ENCODE measurements around the gene TPP2.

TPP2 gene

DNA sequence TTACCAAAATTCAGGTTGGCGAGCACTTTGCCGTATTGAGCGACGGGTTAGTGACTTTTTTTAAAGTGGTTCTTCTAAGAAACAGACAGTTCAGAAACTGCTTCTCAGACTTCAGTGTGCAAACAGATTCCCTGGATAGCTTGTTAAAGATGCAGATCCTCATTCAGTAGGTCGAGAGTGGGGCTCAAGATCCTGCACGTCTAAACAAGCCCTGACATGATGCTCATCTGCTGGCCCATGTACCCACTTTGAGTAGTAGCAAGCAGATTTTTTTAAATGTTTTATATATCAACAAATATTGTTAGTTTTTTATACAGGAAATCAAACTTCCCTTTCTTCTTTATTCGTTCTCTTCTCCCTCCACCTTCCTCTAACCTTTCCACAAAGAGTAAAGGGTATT, 90.7 kb downstream of the TPP2 start:
- H3K4me1 ChIP-seq (ENCODE audit: low read length): no peaks in the 10 kb centered on the region
- H3K9ac ChIP-seq (ENCODE audit: low read length): no peak overlapping the region
- TF ChIP-seq EZH2 (optimal IDR thresholded peaks at IDR 0.05; ENCODE audit: low read depth, low read length): no peak
- TF ChIP-seq EZH2phosphoT487 (IDR thresholded peaks at IDR 0.05; ENCODE audit: low read length): no peak
- TF ChIP-seq CTCF (IDR thresholded peaks at IDR 0.05; ENCODE audit: low read length): no peak
- H2AFZ ChIP-seq (ENCODE audit: low read length): no peak overlapping the region
- no peaks in the 10 kb centered on the region for H3K27me3 ChIP-seq (replicated peaks; ENCODE audit: insufficient read depth, low read length)
- H3K4me3 ChIP-seq (ENCODE audit: low read length): no peak overlapping the region
- no peaks in the 10 kb centered on the region for H3K79me2 ChIP-seq (ENCODE audit: low read length)
- H3F3A ChIP-seq (ENCODE audit: insufficient read depth, low read length): peaks cover 5% of the 10 kb centered on the region; the same call in 1 of the 2 replicates
- H3K36me3 ChIP-seq (replicated peaks; ENCODE audit: insufficient read depth, low read length): no peaks in the 10 kb centered on the region
- no peak for DNase-seq
- no peak overlapping the region for H3K27ac ChIP-seq (ENCODE audit: low read length)
- H3K9me2 ChIP-seq (replicated peaks; ENCODE audit: insufficient read depth, low read length): no peaks in the 10 kb centered on the region
- no peaks in the 10 kb centered on the region for H3K9me3 ChIP-seq (replicated peaks; ENCODE audit: insufficient read depth, low read length)
- H3K4me2 ChIP-seq (ENCODE audit: low read depth, low read length): no peak overlapping the region
- H4K20me1 ChIP-seq (ENCODE audit: insufficient read depth, low read length): no peaks in the 10 kb centered on the region

DNA sequence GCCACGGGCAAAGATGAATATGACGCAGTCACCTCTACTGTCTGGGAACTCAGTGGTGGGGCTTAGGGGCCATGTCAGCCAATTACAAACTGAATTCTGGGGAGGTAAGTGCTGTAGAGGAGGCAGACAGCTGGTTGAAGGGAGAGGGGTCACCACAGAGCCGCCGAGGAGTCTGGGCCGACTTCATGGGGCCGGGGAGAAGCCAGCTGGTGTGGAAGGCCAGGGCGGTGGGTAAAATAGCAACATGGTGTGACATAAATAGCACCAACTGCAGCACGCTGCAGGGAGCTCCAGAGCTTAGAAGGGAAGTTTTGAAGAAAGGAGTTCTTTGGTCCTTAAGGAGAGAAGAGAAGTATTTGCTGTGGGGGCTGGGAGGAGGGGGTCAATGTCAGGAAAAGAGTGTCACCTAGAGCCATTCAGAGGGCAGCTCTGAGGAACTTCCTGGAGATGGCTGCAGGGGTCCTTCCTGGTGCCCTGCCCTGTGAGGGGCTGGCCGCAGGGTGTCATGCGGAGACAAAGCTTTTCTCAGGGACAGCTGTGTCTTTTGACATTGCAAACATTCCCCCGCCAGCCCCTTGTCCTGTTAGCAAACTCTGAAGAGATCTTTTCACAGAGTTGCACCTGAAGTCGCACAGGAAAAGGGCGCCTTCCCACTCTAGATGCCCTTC, 91.7 kb downstream of the TPP2 start:
- Histone ChIP-seq H3K27me3 (replicated peaks; ENCODE audit: insufficient read depth, low read length) (no peaks in the 10 kb centered on the region), H3K36me3 (replicated peaks; ENCODE audit: insufficient read depth, low read length) (no peaks in the 10 kb centered on the region), H4K20me1 (ENCODE audit: insufficient read depth, low read length) (no peaks in the 10 kb centered on the region), H3K79me2 (ENCODE audit: low read length) (no peaks in the 10 kb centered on the region), H3K4me3 (ENCODE audit: low read length) (no peak overlapping the region), H3K9ac (ENCODE audit: low read length) (no peak overlapping the region), H3K9me3 (replicated peaks; ENCODE audit: insufficient read depth, low read length) (no peaks in the 10 kb centered on the region), H3K4me2 (ENCODE audit: low read depth, low read length) (no peak overlapping the region), H3K9me2 (replicated peaks; ENCODE audit: insufficient read depth, low read length) (no peaks in the 10 kb centered on the region), H2AFZ (ENCODE audit: low read length) (no peak overlapping the region), H3K27ac (ENCODE audit: low read length) (no peak overlapping the region), H3K4me1 (ENCODE audit: low read length) (no peaks in the 10 kb centered on the region), H3F3A (ENCODE audit: insufficient read depth, low read length) (peaks cover 5% of the 10 kb centered on the region; the same call in 1 of the 2 replicates)
- no peak for DNase-seq
- TF ChIP-seq EZH2phosphoT487 (IDR thresholded peaks at IDR 0.05; ENCODE audit: low read length) (no peak), CTCF (IDR thresholded peaks at IDR 0.05; ENCODE audit: low read length) (no peak), EZH2 (optimal IDR thresholded peaks at IDR 0.05; ENCODE audit: low read depth, low read length) (no peak)

DNA sequence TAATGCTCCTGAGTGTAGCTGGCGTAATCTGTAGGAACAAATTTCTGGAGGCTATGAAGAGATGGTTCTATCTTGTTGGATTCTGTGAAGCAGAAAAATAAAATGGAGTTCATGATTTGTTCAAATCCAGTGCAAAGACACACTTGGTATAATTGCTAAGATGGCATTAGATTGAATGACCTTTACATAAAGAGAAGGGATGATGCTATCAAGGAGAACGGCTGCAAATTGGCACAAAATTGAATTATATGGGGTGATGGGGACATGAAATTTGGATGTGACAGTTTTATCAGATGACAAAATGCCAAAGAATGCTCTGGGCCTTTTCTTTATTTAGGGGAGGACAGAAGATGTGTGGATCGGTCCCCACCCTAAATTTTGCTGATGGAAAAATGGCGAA, 94.1 kb downstream of the TPP2 start:
- DNase-seq: no peak
- Histone ChIP-seq H3K9me3 (replicated peaks; ENCODE audit: insufficient read depth, low read length) (no peaks in the 10 kb centered on the region), H3K79me2 (ENCODE audit: low read length) (no peaks in the 10 kb centered on the region), H3K36me3 (replicated peaks; ENCODE audit: insufficient read depth, low read length) (no peaks in the 10 kb centered on the region), H3K4me1 (ENCODE audit: low read length) (no peaks in the 10 kb centered on the region), H3K9ac (ENCODE audit: low read length) (no peak overlapping the region), H3F3A (ENCODE audit: insufficient read depth, low read length) (peaks cover 5% of the 10 kb centered on the region; the same call in 1 of the 2 replicates), H3K9me2 (replicated peaks; ENCODE audit: insufficient read depth, low read length) (no peaks in the 10 kb centered on the region), H4K20me1 (ENCODE audit: insufficient read depth, low read length) (no peaks in the 10 kb centered on the region), H3K4me2 (ENCODE audit: low read depth, low read length) (no peak overlapping the region), H3K27me3 (replicated peaks; ENCODE audit: insufficient read depth, low read length) (no peaks in the 10 kb centered on the region), H3K27ac (ENCODE audit: low read length) (no peak overlapping the region), H3K4me3 (ENCODE audit: low read length) (no peak overlapping the region), H2AFZ (ENCODE audit: low read length) (no peak overlapping the region)
- TF ChIP-seq EZH2phosphoT487 (IDR thresholded peaks at IDR 0.05; ENCODE audit: low read length) (no peak), CTCF (IDR thresholded peaks at IDR 0.05; ENCODE audit: low read length) (no peak), EZH2 (optimal IDR thresholded peaks at IDR 0.05; ENCODE audit: low read depth, low read length) (no peak)
